PC-3 (cell line): ENCODE results near the gene HHATL.

Source experiments
- EZH2 ChIP-seq: fragments of 300-600 bp; sonication (generic); IDR thresholded peaks from one replicate; pipeline ENCODE4 v1.6.1; 2017; ENCODE audit warnings: antibody characterized with exemption, mild to moderate bottlenecking, low read length; ENCODE audit not compliant: unreplicated experiment
- TF ChIP-seq, protein P1 (sequence below): fragments of 300-600 bp; sonication (generic); conservative IDR thresholded peaks from 2 replicates; pipeline ENCODE4 v1.5.1; 2017; ENCODE audit warnings: antibody characterized with exemption, low read depth, mild to moderate bottlenecking, low read length

DNA sequence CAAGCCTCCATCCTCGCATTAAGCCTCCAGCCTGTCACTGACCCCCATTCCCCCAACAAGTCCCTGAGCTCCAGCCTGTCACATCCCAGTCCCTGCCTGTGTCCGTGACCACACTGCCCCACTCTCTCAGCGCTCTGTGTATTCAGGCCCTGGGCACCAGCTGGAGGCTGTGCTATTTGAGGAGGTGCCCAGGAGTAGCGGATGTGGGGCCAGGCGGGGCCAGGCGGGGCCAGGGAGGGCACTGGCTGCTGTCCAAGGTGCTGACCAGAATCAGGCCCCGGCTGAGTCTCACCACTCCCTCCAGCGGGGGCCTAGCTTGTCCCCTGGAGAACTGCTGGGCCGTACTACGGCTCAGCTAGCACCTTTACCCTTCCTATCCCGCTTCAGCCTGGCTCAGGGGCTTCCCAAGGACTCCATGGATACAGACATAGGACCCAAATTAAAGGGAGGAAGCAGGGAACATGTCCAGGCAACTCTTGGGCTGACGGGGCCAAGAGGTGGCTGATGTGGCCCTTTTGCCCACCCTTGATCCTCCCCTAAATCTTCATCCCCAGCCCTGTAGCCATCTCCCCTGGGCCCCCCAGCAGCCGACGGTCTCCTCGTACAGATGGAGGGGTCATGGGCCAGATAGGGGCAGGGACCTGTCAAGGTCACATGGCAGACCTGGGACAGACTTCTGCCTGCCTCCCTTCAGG lies 1.1 kb downstream of the HHATL start:
- TF ChIP-seq, protein P1, sequence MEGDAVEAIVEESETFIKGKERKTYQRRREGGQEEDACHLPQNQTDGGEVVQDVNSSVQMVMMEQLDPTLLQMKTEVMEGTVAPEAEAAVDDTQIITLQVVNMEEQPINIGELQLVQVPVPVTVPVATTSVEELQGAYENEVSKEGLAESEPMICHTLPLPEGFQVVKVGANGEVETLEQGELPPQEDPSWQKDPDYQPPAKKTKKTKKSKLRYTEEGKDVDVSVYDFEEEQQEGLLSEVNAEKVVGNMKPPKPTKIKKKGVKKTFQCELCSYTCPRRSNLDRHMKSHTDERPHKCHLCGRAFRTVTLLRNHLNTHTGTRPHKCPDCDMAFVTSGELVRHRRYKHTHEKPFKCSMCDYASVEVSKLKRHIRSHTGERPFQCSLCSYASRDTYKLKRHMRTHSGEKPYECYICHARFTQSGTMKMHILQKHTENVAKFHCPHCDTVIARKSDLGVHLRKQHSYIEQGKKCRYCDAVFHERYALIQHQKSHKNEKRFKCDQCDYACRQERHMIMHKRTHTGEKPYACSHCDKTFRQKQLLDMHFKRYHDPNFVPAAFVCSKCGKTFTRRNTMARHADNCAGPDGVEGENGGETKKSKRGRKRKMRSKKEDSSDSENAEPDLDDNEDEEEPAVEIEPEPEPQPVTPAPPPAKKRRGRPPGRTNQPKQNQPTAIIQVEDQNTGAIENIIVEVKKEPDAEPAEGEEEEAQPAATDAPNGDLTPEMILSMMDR, result no peak
- no peak for TF ChIP-seq EZH2
